Astrocyte (in vitro differentiated cells and primary cell): ENCODE data around the gene PHF1. TPM values are rescaled to one million over a fixed set of nuclear protein-coding genes. Genes with fewer than 3 reads are reported as not detected.

Experiments
- DNase-seq: peaks from one replicate; pipeline ENCODE4 v3.0.0-alpha.2; 2010; ENCODE audit warnings: low read depth
- FAIRE-seq: peaks from 2 replicates; lab custom pipeline; 2011; peaks lifted over from hg19 to GRCh38; lab: Jason Lieb, UNC
- H2AFZ ChIP-seq: 2 replicates; pipeline ENCODE4 v1.6.0; 2012; ENCODE audit warnings: low read depth, low read length, inconsistent platforms
- H3K27ac ChIP-seq: 2 replicates; pipeline ENCODE4 v1.5.1; 2011; ENCODE audit warnings: low read depth, low read length, inconsistent platforms
- H3K27me3 ChIP-seq: 2 replicates; pipeline ENCODE4 v1.6.0; 2011; ENCODE audit warnings: low read length, inconsistent platforms; ENCODE audit not compliant: insufficient read depth
- H3K36me3 ChIP-seq: 2 replicates; pipeline ENCODE4 v1.5.1; 2011; ENCODE audit warnings: low read length, inconsistent platforms; ENCODE audit not compliant: insufficient read depth
- H3K4me1 ChIP-seq: 2 replicates; pipeline ENCODE4 v1.5.1; 2011; ENCODE audit warnings: low read length, inconsistent platforms; ENCODE audit not compliant: insufficient read depth
- H3K4me2 ChIP-seq: 2 replicates; pipeline ENCODE4 v1.6.0; 2012; ENCODE audit warnings: low read length, inconsistent platforms
- H3K4me3 ChIP-seq: 2 replicates; pipeline ENCODE4 v1.5.1; 2011; ENCODE audit warnings: low read depth, mild to moderate bottlenecking, low read length, inconsistent platforms; ENCODE audit not compliant: insufficient read depth
- H3K79me2 ChIP-seq: 2 replicates; pipeline ENCODE4 v1.6.0; 2012; ENCODE audit warnings: mild to moderate bottlenecking, low read length, inconsistent platforms; ENCODE audit not compliant: insufficient read depth
- H3K9ac ChIP-seq: 2 replicates; pipeline ENCODE4 v1.6.0; 2012; ENCODE audit warnings: mild to moderate bottlenecking, low read length, inconsistent platforms
- H3K9me3 ChIP-seq: 2 replicates; pipeline ENCODE4 v1.5.1; 2012; ENCODE audit warnings: low read depth, mild to moderate bottlenecking, low read length, inconsistent platforms; ENCODE audit not compliant: insufficient read depth
- H4K20me1 ChIP-seq: 2 replicates; pipeline ENCODE4 v1.6.0; 2012; ENCODE audit warnings: low read length, inconsistent platforms; ENCODE audit not compliant: insufficient read depth
- H3K27ac Mint-ChIP-seq: one replicate; pipeline ENCODE4 v1.8.0; 2021; ENCODE audit warnings: mild to moderate bottlenecking, mixed read lengths; ENCODE audit not compliant: unreplicated experiment
- H3K27me3 Mint-ChIP-seq: one replicate; pipeline ENCODE4 v1.8.0; 2021; ENCODE audit warnings: low read depth, mixed read lengths; ENCODE audit not compliant: unreplicated experiment
- H3K36me3 Mint-ChIP-seq: one replicate; pipeline ENCODE4 v1.8.0; 2021; ENCODE audit warnings: low read depth, mixed read lengths; ENCODE audit not compliant: unreplicated experiment
- H3K4me1 Mint-ChIP-seq: one replicate; pipeline ENCODE4 v1.8.0; 2021; ENCODE audit warnings: low read depth, mixed read lengths; ENCODE audit not compliant: unreplicated experiment
- H3K4me3 Mint-ChIP-seq: one replicate; pipeline ENCODE4 v1.8.0; 2021; ENCODE audit warnings: mild to moderate bottlenecking, moderate library complexity, mixed read lengths; ENCODE audit not compliant: unreplicated experiment
- H3K9me3 Mint-ChIP-seq: one replicate; pipeline ENCODE4 v1.8.0; 2021; ENCODE audit warnings: mild to moderate bottlenecking, mixed read lengths; ENCODE audit not compliant: unreplicated experiment
- EZH2 ChIP-seq: IDR thresholded peaks from 2 replicates; pipeline ENCODE4 v1.6.1; 2012; ENCODE audit warnings: mild to moderate bottlenecking, low read length, inconsistent platforms; ENCODE audit not compliant: insufficient read depth
- total RNA-seq: library from RNA; stranded (reverse); gene quantifications from 2 replicates; pipeline ENCODE4 v1.2.1, GENCODE V29; 2021
- TF ChIP-seq, protein P1 (sequence below): IDR thresholded peaks from 2 replicates; pipeline ENCODE4 v1.5.1; 2011; ENCODE audit warnings: low read depth, mild to moderate bottlenecking, inconsistent platforms, low read length, moderate library complexity; ENCODE audit not compliant: insufficient read depth

PHF1 gene
- total RNA-seq, 1 donor from 2014 or later = 34.3 TPM

DNA sequence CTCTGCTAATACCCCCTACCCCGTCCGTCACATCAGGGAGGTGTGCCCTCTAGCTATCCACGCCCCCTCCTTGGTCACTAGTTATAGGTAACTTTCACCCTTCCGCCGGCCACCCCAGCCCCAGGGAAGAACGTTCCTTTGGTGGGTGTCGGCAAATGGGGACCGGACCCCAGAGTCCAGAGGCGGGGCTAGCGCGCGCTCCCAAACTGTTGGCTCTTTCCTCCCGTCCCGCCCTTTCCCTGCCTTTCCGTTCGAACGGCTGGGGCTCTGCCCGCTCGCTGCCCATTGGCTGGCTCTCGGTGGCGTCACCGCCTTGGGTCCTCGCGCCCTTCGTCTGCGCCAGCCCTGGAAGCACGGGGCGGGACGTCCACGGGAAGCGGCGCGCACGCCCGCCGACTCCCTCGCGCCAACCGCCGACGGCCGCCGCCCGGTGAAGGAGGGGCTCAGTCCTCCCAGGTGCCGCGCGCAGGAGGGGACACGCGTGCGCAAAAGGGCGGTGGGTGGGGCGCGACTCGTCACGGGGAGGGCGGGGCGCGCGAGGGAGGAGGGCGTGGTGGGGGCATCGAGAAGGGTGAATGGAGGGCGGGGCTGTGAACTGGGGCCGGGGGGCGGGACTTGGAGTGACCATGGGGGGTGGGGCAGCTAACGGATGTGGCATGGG lies 634 bp upstream of the PHF1 start:
- Mint-ChIP-seq H3K36me3 (peaks cover 12% of the 10 kb centered on the region), H3K27ac (peak overlapping the region; percentile 90), H3K27me3 (no peaks in the 10 kb centered on the region), H3K4me1 (peaks cover 7% of the 10 kb centered on the region), H3K4me3 (peak overlapping the region; percentile 85), H3K9me3 (no peaks in the 10 kb centered on the region)
- peaks cover 26% of the 10 kb centered on the region for H3K79me2 ChIP-seq
- peak; percentile 91 for DNase-seq
- H4K20me1 ChIP-seq = peaks cover 31% of the 10 kb centered on the region
- FAIRE-seq = no peak
- H3K27ac ChIP-seq = peak overlapping the region; percentile 84
- peak overlapping the region; percentile 65 for H3K4me3 ChIP-seq
- peaks cover 2% of the 10 kb centered on the region for H3K36me3 ChIP-seq
- TF ChIP-seq, protein P1, sequence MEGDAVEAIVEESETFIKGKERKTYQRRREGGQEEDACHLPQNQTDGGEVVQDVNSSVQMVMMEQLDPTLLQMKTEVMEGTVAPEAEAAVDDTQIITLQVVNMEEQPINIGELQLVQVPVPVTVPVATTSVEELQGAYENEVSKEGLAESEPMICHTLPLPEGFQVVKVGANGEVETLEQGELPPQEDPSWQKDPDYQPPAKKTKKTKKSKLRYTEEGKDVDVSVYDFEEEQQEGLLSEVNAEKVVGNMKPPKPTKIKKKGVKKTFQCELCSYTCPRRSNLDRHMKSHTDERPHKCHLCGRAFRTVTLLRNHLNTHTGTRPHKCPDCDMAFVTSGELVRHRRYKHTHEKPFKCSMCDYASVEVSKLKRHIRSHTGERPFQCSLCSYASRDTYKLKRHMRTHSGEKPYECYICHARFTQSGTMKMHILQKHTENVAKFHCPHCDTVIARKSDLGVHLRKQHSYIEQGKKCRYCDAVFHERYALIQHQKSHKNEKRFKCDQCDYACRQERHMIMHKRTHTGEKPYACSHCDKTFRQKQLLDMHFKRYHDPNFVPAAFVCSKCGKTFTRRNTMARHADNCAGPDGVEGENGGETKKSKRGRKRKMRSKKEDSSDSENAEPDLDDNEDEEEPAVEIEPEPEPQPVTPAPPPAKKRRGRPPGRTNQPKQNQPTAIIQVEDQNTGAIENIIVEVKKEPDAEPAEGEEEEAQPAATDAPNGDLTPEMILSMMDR = no peak
- no peak for TF ChIP-seq EZH2
- peak overlapping the region; percentile 87 for H2AFZ ChIP-seq
- H3K27me3 ChIP-seq = no peaks in the 10 kb centered on the region
- H3K4me2 ChIP-seq = peak overlapping the region; percentile 92
- peak overlapping the region; percentile 89 for H3K9ac ChIP-seq
- H3K9me3 ChIP-seq = no peaks in the 10 kb centered on the region
- H3K4me1 ChIP-seq = no peaks in the 10 kb centered on the region

GRCh38 chr6:33411632-33412005 lies 805 bp downstream of the PHF1 start:
- peak overlapping the region; percentile 72 for H3K4me3 ChIP-seq
- H4K20me1 ChIP-seq = peaks cover 45% of the 10 kb centered on the region
- DNase-seq = no peak
- Mint-ChIP-seq H3K27ac (peak overlapping the region; percentile 82), H3K27me3 (no peaks in the 10 kb centered on the region), H3K4me3 (peak overlapping the region; percentile 88), H3K9me3 (no peaks in the 10 kb centered on the region), H3K4me1 (peaks cover 19% of the 10 kb centered on the region), H3K36me3 (peaks cover 11% of the 10 kb centered on the region)
- H3K4me1 ChIP-seq = peaks cover 14% of the 10 kb centered on the region
- H3K27me3 ChIP-seq = no peaks in the 10 kb centered on the region
- H3K27ac ChIP-seq = peak overlapping the region; percentile 84
- H2AFZ ChIP-seq = no peak overlapping the region
- TF ChIP-seq, protein P1 = no peak
- TF ChIP-seq EZH2 = no peak
- peaks cover 8% of the 10 kb centered on the region for H3K36me3 ChIP-seq
- peak overlapping the region; percentile 93 for H3K4me2 ChIP-seq
- no peaks in the 10 kb centered on the region for H3K9me3 ChIP-seq
- H3K9ac ChIP-seq = peak overlapping the region; percentile 89
- peaks cover 40% of the 10 kb centered on the region for H3K79me2 ChIP-seq
- no peak for FAIRE-seq
